Right ventricle myocardium superior (tissue), 1 donor: ENCODE data around the gene OSBPL6. TPM values are rescaled to one million over a fixed set of nuclear protein-coding genes. Genes with fewer than 3 reads are reported as not detected.

Source experiments
- ATAC-seq: fragments of 200-7000 bp; cut with Tn5 transposase; one replicate; pipeline ENCODE4 v1.9.1; 2020; ENCODE audit warnings: mild to moderate bottlenecking; ENCODE audit not compliant: poor library complexity
- DNase-seq: peaks from one replicate; pipeline ENCODE4 v3.0.0-alpha.2; 2020
- intact Hi-C: fragments of 100-400 bp; cut with DNase I; formaldehyde crosslinking; loops from one replicate; pipeline ENCODE4 v1.11.2; 2022
- total RNA-seq: library from RNA; stranded (reverse); fragmentation: NEBNext Ultra II Directional; extraction: Animal tissue kit (Norgen Biotek cat#: 25700); gene quantifications from one replicate; pipeline ENCODE4 v1.2.1, GENCODE V29; 2021
- donor health status: DM: no; HTN: yes; CAD: no; lungs with severe emphysema.

Gene OSBPL6
- total RNA-seq, 1 donor from 2014 or later = 3.3 TPM

GRCh38 chr2:178282075-178282815 is 87.9 kb downstream of the OSBPL6 start:
- DNase-seq = no peak
- intact Hi-C loops = loop anchor here (5.0 kb wide), 1 partner anchor 150 kb away; no protein-coding TSS in a partner anchor
- peak; percentile 30 for ATAC-seq

GRCh38 chr2:178283341-178283918 is 89.1 kb downstream of the OSBPL6 start:
- ATAC-seq (no peak), DNase-seq (no peak)
- intact Hi-C loops = loop anchor here (5.0 kb wide), 1 partner anchor 151 kb away; no protein-coding TSS in a partner anchor

DNA sequence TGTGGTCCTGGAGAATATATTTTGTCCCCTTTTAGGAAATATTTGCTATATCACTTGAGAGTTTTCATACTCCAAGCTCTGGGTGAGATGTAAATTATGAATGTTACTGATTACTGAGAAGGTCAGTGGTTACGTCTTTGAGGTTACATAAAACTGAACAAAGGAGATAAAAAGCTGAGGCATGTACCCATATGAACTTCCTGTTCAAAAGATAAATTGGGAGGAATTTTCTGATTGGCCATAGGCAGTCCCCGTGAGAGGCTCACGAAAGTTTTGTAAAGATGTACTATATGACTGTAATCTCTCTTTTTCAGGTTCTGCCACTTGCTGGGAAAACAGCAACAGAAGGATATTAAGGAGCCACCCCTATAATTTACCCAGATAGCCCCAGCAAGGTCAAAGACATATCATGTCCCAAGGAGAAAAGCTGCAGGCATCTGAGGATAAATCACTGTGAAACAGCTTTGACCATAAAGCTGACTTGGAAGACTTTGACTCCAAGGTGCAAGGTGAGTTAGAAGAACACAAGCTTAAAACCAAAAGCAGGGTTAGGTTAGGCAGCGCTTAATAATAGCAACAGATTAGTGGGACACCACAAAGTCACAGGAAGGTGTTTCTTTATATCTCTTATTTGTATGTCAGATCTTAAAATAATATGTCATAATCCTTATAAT is 90.4 kb downstream of the OSBPL6 start:
- DNase-seq = no peak
- no peak for ATAC-seq
- intact Hi-C loops = loop anchor here (5.0 kb wide), 1 partner anchor 152 kb away; no protein-coding TSS in a partner anchor

GRCh38 chr2:178285287-178285615 is 90.9 kb downstream of the OSBPL6 start:
- intact Hi-C loops = no loop called here
- ATAC-seq (no peak), DNase-seq (no peak)

DNA sequence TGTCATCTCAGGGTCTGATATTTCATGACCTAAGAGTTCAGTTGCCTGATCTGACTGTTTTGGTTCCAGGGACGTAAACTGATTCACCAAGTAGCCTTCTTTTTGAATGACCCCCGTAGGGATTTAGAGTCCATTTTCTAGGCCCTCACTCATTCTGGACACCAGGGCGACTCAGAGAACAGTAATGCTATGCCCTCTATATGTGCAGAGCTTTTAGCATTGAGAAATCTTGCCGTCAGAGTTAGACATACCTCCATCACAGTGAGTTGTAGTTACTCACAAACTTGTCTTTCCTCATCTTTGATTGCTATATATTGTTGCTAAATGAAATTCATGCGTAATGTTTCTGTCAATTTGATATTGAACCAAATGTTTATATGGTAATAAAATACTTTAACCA is 92.3 kb downstream of the OSBPL6 start:
- no peak for DNase-seq
- intact Hi-C loops = no loop called here
- ATAC-seq = no peak

GRCh38 chr2:178287652-178288344 is 93.5 kb downstream of the OSBPL6 start:
- DNase-seq = no peak
- no peak for ATAC-seq
- intact Hi-C loops = no loop called here

- ATAC-seq (no peak), DNase-seq (no peak)
- intact Hi-C loops = no loop called here
Observed at GRCh38 chr2:178291703-178292102, 97.4 kb downstream of the OSBPL6 start.

DNA sequence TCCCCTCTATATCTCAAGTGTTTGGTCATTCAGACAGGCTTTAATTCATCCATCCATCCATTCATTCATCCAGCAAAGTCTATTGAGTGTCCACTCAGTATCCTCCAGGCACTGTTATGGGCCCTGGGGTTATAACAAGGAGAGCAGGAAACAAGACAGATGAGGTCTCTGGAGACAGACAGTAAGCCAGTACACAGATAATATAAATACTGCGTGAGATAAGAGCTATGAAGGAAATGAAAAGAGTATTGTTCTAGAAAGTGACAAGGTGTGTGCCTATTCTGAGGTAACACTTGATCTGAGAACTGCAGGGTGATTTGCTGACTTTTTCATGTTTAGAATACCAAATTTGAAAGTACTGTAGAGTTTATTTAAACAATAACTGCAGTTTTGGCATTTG is 98.3 kb downstream of the OSBPL6 start:
- DNase-seq = no peak
- intact Hi-C loops = no loop called here
- ATAC-seq = no peak

DNA sequence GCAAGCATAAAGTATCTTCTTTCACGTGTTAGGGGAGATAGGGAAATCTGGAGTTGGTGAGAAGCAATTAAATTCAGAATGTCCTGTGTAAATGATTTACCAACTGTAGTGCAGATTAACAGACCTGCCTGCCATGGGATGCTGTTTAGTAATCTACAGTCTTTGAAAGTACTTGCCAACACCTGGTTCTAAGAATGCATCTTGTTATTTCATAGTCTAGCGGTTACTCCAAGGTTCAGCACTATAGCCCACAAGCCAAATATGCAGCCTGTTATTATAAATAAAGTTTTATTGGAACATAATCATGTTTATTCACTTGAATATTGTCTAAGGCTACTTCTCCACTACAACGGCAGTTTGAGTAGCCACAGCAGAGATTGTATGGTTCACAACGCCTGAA is 100.8 kb downstream of the OSBPL6 start:
- intact Hi-C loops = no loop called here
- no peak for ATAC-seq
- DNase-seq = no peak

GRCh38 chr2:178295906-178296305 is 101.6 kb downstream of the OSBPL6 start:
- no peak for ATAC-seq
- DNase-seq = no peak

DNA sequence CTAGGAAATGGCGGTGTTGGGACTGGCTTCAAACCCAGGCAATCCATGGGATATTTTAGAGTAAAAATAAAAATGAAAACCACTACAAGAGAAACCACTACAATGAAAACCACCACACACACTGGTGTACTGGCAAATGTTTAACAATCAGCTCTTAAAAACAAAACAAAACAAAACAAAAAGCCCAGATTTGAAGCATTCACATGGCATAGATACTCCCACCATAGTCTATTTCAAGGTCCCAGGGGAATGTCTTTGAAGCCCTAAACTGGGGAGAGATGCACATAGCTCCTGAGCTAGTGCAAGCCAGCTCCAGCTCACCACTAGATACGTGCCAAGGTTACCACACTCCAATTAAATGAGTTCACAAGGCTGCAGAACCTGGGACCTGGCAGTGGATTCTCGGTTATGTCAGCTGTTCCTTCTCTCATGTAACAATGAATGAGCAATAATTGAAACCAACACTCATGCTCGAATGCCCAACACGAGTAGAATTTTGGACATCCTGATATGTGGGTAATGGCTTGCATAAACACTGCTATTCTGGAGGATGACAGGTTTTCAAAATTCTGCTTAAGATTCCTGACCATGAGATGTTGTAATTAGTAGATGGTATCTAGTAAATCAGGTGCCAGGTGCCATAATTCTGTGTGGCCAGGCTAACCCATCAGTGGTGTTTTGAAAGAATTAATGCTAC is 102.2 kb downstream of the OSBPL6 start:
- ATAC-seq = no peak
- DNase-seq = no peak
- intact Hi-C loops = no loop called here

More at GRCh38 chr2:178295906-178296305, 101.6 kb downstream of the OSBPL6 start:
- intact Hi-C loops = no loop called here

DNA sequence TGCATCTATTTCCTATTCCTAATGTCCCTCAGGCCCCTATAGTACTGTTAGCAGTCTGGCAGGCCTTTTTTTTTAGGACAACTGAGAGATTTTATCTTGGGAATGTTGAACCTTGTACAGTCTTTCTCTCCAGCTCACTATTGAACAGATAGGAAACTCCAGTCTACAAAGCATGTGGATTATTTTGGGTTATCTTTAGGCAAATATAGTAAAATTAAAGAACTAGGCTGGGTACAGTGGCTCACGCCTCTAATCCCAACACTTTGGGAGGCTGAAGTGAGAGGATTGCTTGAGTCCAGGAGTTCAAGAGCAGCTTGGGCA is 102.7 kb downstream of the OSBPL6 start:
- no peak for ATAC-seq
- intact Hi-C loops = no loop called here
- no peak for DNase-seq

DNA sequence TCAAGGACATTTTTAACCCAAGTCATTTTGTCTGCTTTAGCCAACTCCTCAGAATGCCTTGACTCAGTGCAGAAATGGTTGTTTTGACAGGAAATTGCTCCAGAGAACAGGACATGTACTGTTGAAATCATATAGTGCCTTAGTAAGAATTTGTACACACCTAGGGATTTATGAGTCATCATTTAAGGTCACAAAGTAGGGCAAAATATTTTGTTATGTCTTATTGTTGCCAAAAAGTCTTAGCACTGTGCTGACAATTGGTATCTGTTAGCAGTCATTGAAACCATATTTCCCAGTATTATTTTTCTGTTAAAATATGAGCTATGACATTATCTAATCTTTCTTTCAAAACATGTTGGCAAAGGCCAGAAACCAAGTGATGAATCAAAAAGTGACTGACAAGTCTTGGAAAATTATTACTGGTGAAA is 104.5 kb downstream of the OSBPL6 start:
- ATAC-seq (peak; percentile 41), DNase-seq (no peak)
- intact Hi-C loops = no loop called here

GRCh38 chr2:178301649-178302238 is 107.4 kb downstream of the OSBPL6 start:
- ATAC-seq = no peak
- intact Hi-C loops = no loop called here
- no peak for DNase-seq

- DNase-seq (no peak), ATAC-seq (no peak)
- intact Hi-C loops = no loop called here
Observed at GRCh38 chr2:178304333-178304732, 110.0 kb downstream of the OSBPL6 start.

DNA sequence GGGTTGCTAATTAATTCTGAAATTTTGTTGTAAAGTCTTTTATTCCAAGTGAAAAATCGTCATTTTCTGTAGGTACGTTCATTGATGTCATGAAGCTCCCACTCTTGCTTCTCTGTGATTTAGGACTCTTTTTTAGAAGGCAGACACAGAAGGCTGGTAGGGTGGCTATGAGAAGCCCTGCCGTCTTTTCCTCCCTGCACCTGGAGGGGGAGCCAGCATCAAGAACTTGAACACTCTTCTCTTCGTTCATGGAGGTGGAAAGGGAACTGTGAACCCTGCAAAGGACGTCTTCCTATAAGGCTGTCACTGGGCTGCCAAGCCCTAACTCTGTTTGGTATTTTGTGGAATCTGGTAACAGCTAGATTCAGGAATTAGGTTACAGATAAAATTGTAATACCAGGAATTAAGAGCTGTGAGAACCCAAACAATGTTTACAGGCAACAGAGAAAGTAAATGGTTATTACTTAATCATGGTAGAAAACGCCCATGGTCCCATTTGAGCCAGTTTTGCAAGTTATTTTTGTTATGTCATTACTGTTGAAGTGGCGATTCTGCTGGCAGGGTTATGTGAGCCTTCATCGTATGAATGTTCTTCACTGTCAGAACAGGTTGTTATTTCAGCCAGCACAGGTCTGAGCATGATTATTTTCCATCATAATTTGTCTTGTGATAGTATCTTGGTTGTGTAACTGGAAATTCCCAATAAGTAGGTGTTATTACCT is 112.2 kb downstream of the OSBPL6 start:
- peak; percentile 56 for ATAC-seq
- DNase-seq = no peak
- intact Hi-C loops = no loop called here

DNA sequence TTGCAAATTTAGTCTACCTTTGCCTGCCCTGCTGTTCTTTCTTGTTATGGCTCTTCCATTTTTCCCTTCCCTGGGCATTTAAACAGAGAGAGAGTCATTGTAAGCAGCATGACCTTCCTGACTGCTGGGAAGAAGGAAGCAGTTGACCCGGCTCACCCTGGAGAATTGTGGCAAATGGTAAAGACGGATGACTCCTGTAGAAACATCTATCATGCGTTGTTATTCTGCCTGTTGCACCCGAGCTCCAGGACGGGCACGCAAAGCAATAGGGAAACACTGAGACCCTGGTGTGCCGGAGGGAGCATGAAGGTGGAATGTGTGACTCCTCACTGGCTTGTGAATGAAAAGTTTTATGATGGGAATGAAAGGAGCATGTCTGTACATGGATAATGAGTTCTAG is 113.3 kb downstream of the OSBPL6 start:
- DNase-seq (no peak), ATAC-seq (no peak)
- intact Hi-C loops = no loop called here

DNA sequence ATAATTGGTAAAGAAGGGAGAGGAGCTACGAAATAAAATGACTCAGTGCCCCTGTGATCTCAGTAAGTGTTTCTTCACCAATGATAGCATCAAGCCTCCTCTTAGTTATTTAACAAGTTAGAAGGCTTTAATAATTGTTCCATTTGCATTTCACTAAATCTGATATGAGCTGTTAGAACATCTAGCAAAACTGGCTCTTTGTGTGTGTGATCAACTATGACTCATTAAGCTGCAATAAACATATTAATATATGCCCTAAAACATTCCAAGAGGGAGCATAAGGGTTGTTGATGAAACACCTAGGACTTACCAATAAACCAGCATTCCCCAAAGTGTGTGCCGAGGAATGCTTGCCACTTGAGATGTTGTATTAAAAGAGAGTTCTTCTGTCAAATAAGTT is 115.2 kb downstream of the OSBPL6 start:
- ATAC-seq = no peak
- no peak for DNase-seq
- intact Hi-C loops = no loop called here
